GM19467 (cell line): ENCODE data around the gene WBP2NL.
A peak's percentile ranks its signal among the peaks of the same experiment; 100 is the strongest.
"Not testable (repeated sequence)": the region's sequence is repeated elsewhere in the genome, so short reads cannot be mapped to it uniquely, and the experiment has no call there.

Experiments
- ATAC-seq: cut with Tn5 transposase; IDR thresholded peaks from one replicate; pipeline ENCODE4 v1.9.1; 2021; ENCODE audit warnings: mild to moderate bottlenecking, moderate library complexity; ENCODE audit not compliant: unreplicated experiment

WBP2NL gene, protein sequence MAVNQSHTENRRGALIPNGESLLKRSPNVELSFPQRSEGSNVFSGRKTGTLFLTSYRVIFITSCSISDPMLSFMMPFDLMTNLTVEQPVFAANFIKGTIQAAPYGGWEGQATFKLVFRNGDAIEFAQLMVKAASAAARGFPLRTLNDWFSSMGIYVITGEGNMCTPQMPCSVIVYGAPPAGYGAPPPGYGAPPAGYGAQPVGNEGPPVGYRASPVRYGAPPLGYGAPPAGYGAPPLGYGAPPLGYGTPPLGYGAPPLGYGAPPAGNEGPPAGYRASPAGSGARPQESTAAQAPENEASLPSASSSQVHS

DNA sequence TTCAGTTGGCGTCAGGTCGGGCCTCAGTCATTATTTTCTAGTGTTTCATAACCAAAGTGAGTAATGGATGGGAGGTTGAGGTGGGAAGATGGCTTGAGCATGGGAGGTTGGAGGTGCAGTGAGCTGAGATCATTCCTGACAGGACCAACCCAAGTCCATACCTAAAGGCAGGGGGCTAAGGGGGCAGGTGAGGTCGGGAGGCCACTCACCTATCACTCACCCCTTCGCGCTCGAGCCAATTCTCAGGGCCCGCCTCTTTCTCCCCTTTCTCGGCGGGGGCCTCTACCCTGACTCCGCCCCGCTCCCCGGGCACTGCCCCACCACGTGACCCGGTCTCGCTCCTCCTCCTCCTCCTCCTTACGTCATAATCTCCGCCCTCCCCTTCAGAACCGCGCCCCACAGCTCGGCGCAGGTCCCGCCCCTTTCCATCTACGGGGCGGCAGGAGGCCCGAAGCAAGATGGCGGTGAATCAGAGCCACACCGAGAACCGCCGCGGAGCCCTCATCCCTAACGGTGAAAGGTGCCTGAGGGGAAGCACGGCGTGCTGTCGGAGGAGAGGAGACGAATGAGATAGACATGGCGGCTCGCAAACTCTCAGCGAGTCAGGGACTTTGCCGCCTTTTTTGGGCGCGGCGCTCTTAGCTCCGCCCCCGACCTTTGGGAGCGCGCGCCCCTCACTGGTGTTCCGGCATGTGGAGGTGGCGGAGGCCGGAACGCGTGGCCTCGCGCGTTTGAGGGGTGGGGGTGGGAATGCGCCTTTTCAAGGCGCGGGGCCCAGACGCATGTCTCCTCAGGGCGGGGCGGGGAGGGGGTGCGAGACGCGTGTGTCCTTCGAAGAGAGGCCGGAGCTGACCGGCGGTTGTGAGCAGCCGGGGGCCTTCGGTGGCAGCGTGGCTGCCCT lies at the start of gene WBP2NL:
Gene WBP2NL (plus strand): TSS at position 428 of the 901 bp plus-strand sequence. CDS start 31 bp downstream, at position 459.
- peak; percentile 74 for ATAC-seq

DNA sequence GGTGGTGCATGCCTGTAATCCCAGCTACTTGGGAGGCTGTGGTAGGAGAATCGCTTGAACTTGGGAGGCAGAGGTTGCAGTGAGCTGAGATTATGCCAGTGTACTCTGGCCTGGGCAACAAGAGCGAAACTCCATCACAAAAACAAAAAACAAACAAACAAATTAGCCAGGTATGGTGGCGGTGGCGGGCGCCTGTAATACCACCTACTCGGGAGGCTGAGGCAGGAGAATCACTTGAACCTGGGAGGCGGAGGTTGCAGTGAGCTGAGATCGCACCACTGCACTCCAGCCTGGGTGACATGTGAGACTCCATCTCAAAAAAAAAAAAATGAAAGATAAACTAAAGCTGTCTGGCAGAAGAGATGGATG lies 49.7 kb upstream of the WBP2NL start:
- not testable (repeated sequence) for ATAC-seq

DNA sequence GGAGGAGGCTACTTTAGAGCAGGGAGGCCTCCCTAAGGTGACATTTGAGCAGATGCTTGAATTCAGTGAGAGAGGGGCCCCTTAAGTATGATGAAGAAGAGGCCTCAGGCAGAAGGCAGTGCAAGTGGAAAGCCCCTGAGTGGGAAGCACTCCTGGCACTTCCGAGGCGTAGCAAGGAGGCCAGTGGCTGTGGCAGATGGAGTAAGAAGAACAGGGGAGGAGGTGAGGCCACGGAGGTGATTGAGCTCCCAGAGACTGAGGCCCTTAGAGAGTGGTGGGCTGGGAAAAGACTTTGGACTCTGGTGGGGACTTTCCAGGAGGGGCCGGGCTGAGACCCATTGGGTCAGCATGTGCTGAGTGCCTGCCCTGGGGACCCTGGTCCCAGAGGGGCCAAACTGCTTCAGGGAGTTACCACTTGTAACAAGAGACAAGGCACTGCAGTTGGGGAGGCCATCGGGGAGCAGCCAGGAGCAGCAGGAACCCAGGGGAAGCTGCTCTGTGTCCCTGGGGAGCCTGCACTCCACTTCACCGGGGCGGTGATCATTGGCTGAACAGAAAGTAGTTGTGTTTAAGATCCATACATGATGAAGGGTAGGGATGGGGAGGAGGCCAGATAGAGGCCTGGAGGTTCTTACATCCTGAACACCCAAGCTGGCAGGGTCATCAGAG lies 49.2 kb upstream of the WBP2NL start:
- ATAC-seq: no peak

DNA sequence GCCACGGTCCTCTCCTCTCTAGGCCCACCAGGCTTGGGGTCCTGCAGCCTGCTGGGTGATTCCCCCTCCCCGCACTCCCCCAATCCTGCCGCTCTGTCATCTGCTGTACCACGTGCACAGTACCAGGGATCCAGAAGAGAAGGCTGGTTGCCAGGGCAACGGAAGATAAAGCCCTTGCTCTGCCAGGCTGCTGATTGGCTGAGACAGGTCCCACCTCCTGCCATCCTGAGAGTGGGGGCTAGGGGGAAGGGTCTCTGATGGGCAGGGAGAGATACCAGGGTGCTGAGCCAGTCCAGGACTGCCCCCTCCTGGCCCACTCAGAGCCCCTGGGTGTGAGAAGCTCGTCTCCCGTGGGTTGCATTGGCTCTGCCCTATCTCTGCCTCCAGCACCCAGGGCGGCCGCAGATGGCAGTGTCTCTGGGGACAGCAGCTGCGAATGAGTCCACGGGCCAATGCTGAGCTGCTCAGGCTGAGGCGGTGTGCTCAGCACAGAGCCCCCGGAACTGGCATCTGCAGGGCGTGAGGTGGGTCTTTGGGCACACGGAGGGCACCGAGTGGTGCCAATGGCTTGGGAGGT lies 46.6 kb upstream of the WBP2NL start, which contains the start of gene SMIM45:
Gene SMIM45 (plus strand): TSS at position 253 of the 577 bp plus-strand sequence.
- no peak for ATAC-seq

DNA sequence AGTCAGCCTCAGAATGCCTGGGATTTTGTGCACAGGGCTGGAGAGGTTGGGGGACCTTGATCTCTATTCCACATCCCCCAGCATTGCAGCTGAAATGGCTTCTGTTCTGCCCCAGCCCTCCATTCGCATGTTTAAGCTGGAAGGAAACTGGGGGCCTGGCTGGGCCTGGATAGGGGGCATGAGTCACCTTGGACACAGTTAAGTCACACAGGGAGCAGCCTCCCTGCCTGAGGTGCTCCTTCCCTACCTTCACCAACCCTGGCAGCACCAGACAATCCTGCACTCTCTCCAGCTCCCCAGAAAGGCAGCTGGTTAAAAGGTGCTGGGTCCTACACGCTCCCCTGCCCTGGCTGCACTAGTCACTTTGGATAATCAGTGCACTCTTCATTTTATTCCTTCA lies 45.9 kb upstream of the WBP2NL start:
- no peak for ATAC-seq

DNA sequence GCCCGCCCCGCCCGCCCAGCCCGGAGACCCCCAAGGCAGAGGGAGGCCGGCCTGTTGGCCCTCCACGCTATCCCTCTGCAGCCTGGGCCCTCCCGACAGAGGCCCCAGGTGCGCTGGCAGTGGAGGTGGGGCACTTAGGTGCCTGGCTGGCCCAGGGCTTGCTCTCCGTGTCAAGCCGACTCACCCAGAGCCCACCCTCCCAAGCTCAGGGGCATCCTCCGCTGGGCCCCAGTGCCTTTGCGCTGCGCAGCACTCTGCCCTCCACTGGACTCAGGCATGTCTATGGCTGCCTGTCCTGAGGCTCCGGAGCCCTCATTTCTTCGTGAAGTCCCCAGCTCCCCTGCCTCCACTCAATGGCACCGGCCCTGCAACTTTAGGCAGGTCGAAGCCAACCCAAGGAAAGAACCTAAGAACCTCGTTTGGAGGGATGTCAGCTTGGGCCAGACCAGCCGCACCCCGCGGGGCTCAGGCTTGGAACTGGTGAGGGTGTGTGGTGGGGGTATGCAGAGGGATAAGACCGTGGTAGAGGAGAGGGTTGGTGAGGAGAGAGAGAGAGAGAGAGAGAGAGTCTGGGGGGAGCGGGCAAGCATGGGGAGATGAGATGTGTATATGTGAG lies 40.5 kb upstream of the WBP2NL start:
- ATAC-seq: no peak

DNA sequence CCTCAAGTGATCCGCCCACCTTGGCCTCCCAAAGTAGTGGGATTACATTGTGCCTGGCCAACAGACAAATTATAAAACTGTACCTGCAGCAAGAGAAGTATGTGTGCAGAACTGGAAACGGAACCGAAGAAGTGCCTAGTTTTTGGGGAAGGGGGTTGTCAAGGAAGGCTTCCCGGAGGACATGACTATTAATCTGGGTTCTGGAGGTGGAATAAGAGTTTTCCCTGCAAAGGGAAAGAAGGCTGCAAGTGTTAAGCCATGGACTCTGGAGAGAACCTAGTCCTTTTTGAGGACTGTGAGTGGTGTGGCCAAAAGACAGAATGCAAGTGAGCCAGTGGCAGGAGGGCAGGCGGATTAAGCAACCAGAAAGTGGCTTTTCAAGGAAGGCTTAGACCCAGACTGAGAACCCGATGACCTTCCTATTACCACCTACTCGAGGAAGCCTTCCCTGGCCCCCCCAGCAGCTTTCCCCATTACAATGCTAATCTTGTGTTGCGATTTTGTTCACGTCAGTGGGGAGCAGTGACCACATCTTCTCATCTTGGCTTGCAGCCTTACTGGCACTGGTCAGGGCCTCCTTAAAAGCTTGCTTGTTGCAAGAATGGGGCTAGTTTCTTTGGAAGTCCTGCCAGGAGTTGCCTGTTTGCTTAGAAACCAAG lies 35.0 kb upstream of the WBP2NL start:
- ATAC-seq: no peak

DNA sequence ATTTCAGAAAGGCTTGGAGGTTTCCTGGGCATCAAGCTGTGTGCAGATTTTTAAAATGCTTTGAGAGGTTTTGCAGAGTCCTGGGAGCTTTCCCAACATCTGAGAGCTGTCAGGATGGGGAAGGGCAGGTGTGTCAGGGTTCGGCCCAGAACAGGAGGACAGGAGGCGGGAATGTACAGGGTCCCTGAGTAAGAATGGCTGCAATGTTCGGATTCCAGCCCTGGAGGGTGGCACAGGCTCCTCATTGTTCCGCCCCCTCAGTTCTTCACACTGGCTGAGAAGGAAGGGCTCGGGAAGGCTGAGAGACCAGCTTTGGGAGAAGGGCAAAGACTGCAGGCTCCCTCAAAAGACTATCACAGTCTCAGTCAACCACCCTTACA lies 34.5 kb upstream of the WBP2NL start:
- no peak for ATAC-seq

DNA sequence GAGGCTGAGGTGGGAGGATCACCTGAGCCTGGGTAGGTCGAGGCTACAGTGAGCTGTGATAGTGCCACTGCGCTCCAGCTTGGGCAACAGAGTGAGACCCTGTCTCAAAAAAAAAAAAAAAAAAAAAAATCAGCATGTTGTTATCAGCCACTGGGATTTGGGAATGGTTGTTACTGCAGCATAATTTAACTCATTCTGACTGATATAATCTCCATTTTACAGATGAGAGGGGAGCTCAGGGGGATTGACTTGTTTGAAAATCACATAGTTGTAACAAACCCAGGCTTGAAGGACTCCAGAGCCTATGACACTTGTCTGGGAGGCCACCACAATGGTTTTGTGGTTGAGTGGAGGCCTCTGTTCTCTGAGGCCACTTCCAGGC lies 32.4 kb upstream of the WBP2NL start:
- no peak for ATAC-seq

DNA sequence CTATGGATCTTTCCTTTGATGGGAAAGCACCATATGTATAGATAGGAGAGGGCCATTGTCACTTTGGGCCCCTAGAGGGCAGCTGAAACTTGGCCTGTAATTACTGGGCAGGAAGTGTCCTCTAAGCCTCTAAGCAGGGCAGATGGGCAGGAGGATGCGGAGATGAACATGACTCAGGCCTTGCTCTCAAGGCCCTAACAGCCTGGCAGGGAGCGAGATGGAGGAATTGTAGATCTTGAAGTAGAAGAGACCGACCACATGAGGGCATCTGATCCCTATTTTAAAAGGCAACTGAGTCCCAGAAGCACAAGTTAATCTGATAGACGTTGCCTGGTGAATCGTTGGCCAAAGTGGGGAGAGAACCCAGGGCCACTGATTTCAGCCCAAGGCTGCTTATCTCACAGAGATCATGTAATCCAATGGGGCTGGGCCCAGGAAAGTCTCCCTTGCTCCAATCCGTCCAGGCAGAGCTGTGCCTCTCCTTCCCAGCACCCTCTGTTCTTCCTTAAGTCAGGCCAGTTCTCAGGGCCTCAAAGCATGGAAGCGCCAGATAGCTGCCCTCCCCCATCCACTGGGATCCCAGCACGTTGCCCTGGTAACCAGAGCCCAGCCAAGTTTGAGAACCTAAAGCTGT lies 31.9 kb upstream of the WBP2NL start:
- ATAC-seq: no peak

DNA sequence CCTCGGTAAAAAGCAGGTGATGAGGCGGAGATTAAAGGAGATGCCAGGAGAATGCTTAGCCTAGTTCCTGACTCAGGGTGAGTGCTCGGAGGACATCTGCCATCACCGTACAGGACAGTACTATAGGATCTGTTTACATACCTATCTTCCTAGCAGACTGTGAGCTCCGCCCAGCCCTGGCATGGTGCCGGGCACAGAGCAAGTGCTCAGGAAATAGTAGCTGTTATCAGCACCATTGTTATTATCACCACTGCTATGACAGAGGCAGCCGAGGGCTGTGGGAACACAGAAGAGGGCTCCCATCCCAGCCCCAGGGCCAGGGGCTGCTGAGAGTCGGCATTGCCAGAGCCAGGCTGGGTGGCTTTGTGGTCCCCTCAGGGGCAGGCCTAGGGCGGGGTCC lies 30.0 kb upstream of the WBP2NL start:
- ATAC-seq: no peak

DNA sequence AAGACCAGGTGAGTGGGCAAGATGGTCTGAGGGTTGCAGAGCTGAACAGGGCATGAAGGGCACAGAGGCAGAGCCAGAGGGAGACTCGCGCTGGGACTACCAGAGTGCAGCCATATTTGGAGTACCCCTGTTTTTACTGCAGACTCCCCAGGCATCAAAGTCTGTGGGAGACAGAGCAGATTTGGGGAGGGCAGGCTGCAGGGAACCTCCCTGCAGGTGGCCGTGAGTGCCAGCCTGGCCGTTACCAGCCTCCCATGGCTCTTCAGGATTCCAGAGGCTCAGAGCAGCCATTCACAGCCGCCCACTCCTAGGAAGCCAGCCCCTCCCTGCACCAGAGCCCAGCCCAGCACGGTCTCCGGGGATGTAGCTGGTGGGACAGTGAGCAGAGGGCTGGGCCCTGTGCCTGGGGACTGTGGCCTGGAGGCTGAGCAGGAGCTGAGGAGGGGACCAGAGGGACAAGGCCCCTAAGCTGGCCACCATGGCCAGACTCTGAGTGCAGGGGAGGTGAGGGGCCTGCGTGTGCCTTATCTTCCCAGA lies 29.4 kb upstream of the WBP2NL start, which contains the start of gene SEPTIN3:
Gene SEPTIN3 (plus strand): TSS at position 334 of the 537 bp plus-strand sequence. CDS start 2,050 bp downstream, outside the sequence.
- ATAC-seq: no peak

DNA sequence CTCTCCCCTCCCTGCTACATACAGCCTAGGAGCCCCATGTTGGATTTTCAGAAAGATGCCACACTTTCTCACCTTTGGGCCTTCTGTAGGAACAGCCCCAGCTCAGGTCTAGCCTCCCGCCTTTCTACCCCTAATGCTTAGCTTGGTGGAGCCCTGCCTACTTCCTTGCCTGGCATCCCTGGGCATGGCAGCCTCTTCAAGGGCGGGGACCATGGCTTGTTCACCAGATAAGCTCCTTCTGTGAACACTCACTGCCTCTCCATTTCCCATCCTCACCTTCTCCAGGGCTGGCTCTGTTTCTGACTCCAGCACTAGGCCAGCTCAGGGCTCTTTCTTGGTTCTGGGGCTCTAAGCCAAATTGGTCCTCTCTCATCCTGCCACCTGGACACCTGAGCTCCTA lies 28.0 kb upstream of the WBP2NL start:
- no peak for ATAC-seq

DNA sequence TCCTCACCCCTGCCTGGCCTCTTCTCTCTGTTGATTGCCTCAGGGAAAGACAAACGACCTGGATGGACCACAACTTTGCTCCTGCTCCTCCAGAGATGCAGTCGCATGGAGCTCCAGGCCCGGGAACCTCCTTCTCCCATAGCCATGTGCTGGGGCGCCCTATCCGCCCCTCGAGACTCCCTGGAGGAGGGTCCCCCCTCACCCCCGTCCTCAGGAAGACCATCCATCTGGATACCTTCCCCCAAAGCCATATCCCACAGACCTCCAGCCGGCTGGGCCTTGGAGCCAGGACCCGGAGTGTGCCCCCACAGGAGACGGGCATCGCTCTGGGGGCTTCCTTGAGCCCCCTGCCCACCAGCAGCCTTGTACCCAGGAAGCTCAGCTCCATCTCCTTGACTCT lies 27.2 kb upstream of the WBP2NL start:
- ATAC-seq: no peak

DNA sequence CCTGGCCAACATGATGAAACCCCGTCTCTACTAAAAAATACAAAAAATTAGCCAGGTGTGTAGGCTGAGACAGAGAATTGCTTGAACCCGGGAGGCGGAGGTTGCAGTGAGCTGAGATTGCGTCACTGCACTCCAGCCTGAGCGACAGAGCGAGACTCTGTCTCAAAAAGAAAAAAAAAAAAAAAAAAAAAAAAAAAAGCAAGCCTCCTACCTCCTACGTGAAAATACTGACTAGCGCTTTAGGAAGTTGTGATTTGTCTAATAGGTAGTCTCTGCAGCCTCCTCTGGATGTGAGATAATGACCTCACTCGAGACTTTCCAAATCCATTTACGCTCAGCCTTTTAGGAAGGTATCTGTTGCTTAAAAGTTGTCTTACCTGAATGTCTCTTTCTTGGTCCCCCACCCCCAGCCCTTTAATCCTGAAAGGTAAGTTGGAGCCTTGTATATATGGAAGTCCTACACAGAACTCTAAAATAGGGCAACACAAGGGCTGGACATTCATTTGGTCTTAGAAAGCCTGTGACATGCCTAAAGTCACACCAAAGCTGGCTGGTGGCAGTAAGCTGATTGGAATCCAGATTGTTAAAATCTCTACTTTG lies 23.8 kb upstream of the WBP2NL start:
- no peak for ATAC-seq

DNA sequence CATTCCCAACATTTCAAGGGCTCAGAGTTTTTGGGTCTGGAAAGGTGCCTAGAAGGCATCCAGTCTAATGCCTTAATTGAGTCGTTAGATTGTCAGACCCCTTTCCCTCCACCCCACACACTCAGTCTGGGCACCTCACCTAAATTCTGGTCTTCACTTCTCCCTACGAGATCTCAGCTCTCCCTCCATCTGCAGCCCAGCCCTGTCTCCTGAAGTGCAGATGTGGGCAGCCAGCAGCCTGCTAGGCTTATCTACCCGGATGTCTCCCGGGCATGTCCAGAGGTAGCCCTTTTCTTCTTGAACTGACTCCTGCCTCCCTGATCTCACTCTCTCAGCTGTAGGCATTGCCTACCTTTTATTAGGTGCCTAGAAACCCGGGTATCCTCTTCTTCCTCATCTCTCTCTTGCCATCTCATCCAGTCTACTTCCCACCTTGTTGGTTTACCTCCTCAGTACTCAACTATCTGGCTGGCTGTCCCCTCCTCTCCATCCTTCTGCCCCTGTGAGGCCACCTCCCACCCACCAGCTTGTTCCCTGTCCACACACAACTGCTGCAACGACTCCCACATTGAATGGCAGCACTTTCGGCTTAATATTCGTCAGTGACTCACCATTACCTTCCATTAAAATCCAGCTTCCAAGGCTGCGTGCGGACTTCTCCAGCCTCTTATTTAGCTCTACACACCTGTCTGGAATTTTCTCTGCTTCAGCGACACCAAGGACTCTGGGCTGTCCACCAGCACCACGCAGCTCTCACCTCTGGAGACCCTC lies 23.1 kb upstream of the WBP2NL start:
- ATAC-seq: no peak

DNA sequence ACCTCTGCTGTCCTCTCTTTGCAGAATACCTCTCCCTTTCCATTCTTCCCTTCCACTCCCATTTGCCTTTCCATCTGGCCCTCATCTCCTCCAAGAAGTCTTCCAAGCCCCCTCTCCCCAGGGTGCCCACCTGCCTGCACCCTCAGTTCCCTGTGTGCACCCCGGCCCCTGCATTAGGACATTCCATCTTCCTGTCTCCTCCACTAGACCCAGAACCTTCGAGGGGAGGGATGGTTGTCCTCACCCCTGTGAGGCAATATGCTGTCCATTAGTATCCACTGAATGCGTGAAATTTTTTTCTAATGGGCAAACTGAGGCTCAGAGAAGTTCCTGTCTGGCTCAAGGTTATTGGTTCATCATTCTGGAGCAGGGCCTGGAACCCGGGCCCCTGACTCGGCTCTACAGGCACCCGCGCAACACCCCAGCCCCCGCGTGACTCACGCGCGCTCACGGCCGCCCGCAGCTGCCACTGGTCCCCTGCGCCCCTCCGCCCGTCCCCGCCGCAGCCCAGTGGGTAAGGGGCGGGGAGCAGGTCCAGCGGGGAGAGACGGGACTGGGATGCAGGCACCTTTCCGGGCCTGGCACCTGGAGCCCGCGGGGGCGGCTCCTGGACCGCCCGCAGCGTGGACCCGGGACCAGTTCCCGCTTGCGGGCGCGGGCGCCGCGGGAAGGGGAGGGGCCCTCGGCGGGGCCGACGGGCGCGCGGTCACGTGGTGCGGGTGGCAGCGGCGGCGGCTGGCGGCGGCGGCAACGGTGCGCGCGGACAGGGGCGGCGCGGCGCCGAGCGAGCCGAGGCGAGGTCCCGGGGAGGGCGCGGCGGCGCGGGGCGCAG lies 22.3 kb upstream of the WBP2NL start:
- no peak for ATAC-seq
